ENCODE data around the gene COL6A3. TPM values are rescaled to one million over a fixed set of nuclear protein-coding genes. Genes with fewer than 3 reads are reported as not detected.
A peak's percentile ranks its signal among the peaks of the same experiment; 100 is the strongest.

The COL6A3 gene
- total and polyA plus RNA-seq, 9 of the 15 experiments (the other 6 are each of a cell fraction or from before 2014, with no cell fraction given): 0.07 to 4.1 (median 1.5) TPM

- TF ChIP-seq THAP12 (CRISPR knock-in tag; IDR thresholded peaks at IDR 0.05) (no peak), MBD1 (CRISPR knock-in tag; IDR thresholded peaks at IDR 0.05) (no peak)
Measured at GRCh38 chr2:237392186-237392585, 21.8 kb downstream of the COL6A3 start (continued).

GRCh38 chr2:237391140-237391539, 22.8 kb downstream of the COL6A3 start:
- intact Hi-C loops (cut with micrococcal nuclease): no loop called here
- Histone ChIP-seq H3K4me1 (replicated peaks in 1 of 2; ENCODE audit: control insufficient read depth in 2 of 2, insufficient read depth in 2 of 2, low read length in 2 of 2) (no peaks in the 10 kb centered on the region), H2AFZ (ENCODE audit: low read depth, low read length) (no peak overlapping the region), H3K4me3 (no peak overlapping the region), H3K4me2 (ENCODE audit: insufficient read depth, low read length) (no peak overlapping the region), H3K9me3 (replicated peaks; ENCODE audit: control insufficient read depth, insufficient read depth, low read depth, low read length) (no peaks in the 10 kb centered on the region), H3K79me2 (ENCODE audit: control insufficient read depth, insufficient read depth, low read length) (no peaks in the 10 kb centered on the region), H4K20me1 (replicated peaks; ENCODE audit: control insufficient read depth, insufficient read depth, low read length) (no peaks in the 10 kb centered on the region), H3K9ac (ENCODE audit: insufficient read depth in 1 of 2, low read depth in 2 of 2, low read length in 2 of 2) (no peak overlapping the region), H3K9me1 (ENCODE audit: control insufficient read depth, insufficient read depth, low read length) (no peaks in the 10 kb centered on the region), H3K27me3 (ENCODE audit: control insufficient read depth in 2 of 2, insufficient read depth in 2 of 2, low read length in 2 of 2) (peaks cover 0 to 7% of the 10 kb centered on the region in 2 experiments; a peak in 2 of 5 replicates), H3K27ac (ENCODE audit: extremely low read depth, low read depth, low read length) (no peak overlapping the region), H3K36me3 (ENCODE audit: control insufficient read depth, insufficient read depth, low read length) (no peaks in the 10 kb centered on the region)
- 0 out of 2 replicates have a peak, but pooled peaks have one; percentile 8 for TF ChIP-seq MAFG (tag; conservative IDR thresholded peaks at IDR 0.05)
- peak; percentile 45 for TF ChIP-seq ZNF316 (IDR thresholded peaks at IDR 0.05)
- TF ChIP-seq ILK (tag; IDR thresholded peaks at IDR 0.05; ENCODE audit: borderline replicate concordance, low read depth): no peak
- DNase-seq (ENCODE audit: extremely low read depth in 1 of 4, low spot score in 3 of 4): no peak
- no peak for FAIRE-seq
- WGBS (ENCODE audit: insufficient coverage, low coverage, missing lambda C conversion rate): 3% methylated on average over 5 of the region's 5 CpGs
- ChIA-PET CTCF (ENCODE audit: low intra/inter-chr PET ratio) (no interaction called here), POLR2A (interaction anchor here (0.6 kb wide), 1 partner anchor 182 kb away, joined by 3 read pairs; no protein-coding TSS in a partner anchor)
- no peak for ATAC-seq
- no TSS peak for BruUV-seq (replicated peaks)
- in situ Hi-C loops (cut with MboI): no loop called here

Data from K562 (cell line).